Chondrocyte (in vitro differentiated cells): ENCODE results near the gene DIPK1B. TPM values are rescaled to one million over a fixed set of nuclear protein-coding genes. Genes with fewer than 3 reads are reported as not detected.
A peak's percentile ranks its signal among the peaks of the same experiment; 100 is the strongest.
"Not testable (repeated sequence)": the region's sequence is repeated elsewhere in the genome, so short reads cannot be mapped to it uniquely, and the experiment has no call there.

Experiments
- DNase-seq: peaks from one replicate; pipeline ENCODE4 v3.0.0; 2021; ENCODE audit warnings: mixed read lengths, low spot score
- H3K27ac Mint-ChIP-seq: one replicate; pipeline ENCODE4 v1.8.0; 2021; ENCODE audit warnings: mild to moderate bottlenecking, moderate library complexity, mixed read lengths; ENCODE audit not compliant: unreplicated experiment
- H3K27me3 Mint-ChIP-seq: 2 replicates; pipeline ENCODE4 v1.8.0; 2021; ENCODE audit warnings: low read depth, mixed read lengths
- H3K36me3 Mint-ChIP-seq: 2 replicates; pipeline ENCODE4 v1.8.0; 2021; ENCODE audit warnings: low read depth, mixed read lengths
- H3K4me1 Mint-ChIP-seq: 2 replicates; pipeline ENCODE4 v1.8.0; 2021; ENCODE audit warnings: low read depth, mild to moderate bottlenecking, mixed read lengths
- H3K4me3 Mint-ChIP-seq: one replicate; pipeline ENCODE4 v1.8.0; 2021; ENCODE audit warnings: mild to moderate bottlenecking, moderate library complexity, mixed read lengths; ENCODE audit not compliant: unreplicated experiment
- H3K9me3 Mint-ChIP-seq: 2 replicates; pipeline ENCODE4 v1.8.0; 2021; ENCODE audit warnings: low read depth, mixed read lengths
- total RNA-seq: library from RNA; stranded (reverse); gene quantifications from 3 replicates; pipeline ENCODE4 v1.2.1, GENCODE V29; 2021
- TF ChIP-seq, protein P1 (sequence below): fragments of 200-600 bp; sonication (generic); IDR thresholded peaks from 2 replicates; pipeline ENCODE4 v1.5.0; 2021; ENCODE audit warnings: antibody characterized with exemption, mild to moderate bottlenecking, moderate library complexity

DIPK1B gene
- total RNA-seq, 1 donor from 2014 or later = 9.2 TPM

DNA sequence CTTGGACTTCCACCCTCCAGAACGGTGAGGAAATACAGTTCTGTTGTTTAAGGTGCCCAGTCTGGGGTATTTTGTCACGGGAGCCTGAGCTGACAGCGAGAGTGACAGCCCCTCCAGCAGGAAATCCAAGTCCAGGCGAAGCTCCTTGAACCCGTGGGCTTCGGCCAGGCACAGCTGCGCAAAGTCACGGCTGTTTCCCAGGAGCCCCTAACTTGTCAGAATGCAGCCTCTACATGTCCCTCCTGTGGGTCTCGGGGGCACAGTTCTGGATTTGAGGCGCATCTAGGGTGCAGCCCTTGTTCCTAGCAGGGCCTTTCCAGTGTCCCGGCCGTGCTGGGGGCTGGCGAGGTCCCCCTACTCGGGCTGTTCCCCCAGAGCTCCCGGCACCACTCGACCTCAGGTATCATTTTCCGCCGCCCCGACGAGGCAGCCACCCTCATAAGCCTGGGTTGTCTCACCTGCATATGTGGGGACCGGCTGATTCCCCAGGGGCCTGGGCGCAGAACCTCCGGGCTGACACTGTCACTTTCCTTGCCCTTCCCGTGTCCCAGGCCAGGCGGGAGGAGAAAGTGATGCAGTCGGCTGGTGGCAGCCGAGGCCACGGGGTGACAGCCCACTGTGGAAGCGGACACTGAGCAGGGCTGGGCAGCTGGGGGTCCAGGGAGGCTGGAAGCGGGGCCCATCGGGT, 41.1 kb downstream of the DIPK1B start:
- DNase-seq = peak; percentile 70
- no peaks in the 10 kb centered on the region for H3K36me3 Mint-ChIP-seq
- peaks cover 13% of the 10 kb centered on the region for H3K27me3 Mint-ChIP-seq
- H3K4me1 Mint-ChIP-seq = no peaks in the 10 kb centered on the region
- TF ChIP-seq, protein P1, sequence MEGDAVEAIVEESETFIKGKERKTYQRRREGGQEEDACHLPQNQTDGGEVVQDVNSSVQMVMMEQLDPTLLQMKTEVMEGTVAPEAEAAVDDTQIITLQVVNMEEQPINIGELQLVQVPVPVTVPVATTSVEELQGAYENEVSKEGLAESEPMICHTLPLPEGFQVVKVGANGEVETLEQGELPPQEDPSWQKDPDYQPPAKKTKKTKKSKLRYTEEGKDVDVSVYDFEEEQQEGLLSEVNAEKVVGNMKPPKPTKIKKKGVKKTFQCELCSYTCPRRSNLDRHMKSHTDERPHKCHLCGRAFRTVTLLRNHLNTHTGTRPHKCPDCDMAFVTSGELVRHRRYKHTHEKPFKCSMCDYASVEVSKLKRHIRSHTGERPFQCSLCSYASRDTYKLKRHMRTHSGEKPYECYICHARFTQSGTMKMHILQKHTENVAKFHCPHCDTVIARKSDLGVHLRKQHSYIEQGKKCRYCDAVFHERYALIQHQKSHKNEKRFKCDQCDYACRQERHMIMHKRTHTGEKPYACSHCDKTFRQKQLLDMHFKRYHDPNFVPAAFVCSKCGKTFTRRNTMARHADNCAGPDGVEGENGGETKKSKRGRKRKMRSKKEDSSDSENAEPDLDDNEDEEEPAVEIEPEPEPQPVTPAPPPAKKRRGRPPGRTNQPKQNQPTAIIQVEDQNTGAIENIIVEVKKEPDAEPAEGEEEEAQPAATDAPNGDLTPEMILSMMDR = no peak
- no peak overlapping the region for H3K27ac Mint-ChIP-seq
- H3K4me3 Mint-ChIP-seq = no peak overlapping the region
- peaks cover 21% of the 10 kb centered on the region for H3K9me3 Mint-ChIP-seq

DNA sequence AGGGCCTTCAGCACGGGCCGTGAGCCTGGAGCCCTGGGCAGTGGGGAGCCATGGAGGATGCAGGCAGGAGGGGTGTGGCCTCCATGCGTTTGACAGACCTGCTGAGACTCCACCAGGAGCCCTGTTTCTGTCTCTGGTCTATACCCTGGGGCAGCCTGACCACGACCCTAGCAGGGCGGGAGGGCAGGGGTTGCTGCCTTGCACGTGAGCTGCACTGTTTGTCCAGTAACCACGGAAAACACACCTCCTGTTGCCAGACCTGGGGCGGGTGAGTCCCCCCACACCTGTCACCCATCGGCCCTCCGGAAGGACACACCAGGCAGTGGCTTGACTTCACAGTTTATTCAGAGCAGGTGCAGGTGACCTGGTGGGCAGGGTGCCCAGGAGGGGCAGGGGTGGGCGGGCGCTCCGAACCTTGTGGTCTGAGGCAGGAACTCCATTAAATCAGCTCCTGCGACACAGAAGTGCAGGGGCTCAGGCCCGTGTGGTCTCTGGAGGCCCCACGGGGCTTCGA, 41.7 kb downstream of the DIPK1B start:
- Mint-ChIP-seq H3K9me3 (peaks cover 21% of the 10 kb centered on the region), H3K27ac (no peak overlapping the region), H3K4me3 (no peak overlapping the region), H3K4me1 (no peaks in the 10 kb centered on the region), H3K27me3 (peaks cover 13% of the 10 kb centered on the region), H3K36me3 (no peaks in the 10 kb centered on the region)
- TF ChIP-seq, protein P1 = no peak
- no peak for DNase-seq

DNA sequence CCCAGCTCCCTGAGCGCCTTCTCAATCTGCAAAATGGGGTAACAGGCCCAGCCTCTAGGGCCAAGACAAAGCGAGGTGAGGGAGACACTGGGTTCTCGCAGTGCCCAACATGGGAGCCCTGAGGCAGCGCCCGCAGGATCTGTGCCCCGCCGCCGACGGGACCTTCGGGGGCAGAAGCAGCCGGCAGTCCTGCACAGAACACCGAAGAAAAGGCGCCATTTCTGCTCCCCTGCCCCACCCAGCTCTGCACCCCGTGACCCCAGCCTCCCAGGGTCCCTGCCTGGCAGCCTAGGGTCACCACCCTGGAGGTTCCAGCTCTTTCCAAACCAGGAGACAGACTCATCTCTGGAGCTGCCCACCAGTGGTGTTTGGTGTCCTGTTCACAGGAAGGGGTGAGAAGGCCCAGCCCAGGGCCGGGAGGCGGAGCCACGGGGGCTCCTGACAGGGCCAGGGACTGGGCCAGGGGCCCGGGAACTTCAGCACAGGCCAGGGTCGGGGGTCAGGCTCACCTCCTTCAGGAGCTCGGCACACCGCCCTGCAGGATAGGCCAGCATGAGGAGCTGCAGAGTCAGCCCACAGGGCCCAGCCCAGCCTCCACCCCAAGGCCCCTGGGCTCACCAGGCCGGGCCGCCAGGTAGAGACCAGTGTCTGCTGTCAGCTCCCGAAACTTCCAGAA, 42.4 kb downstream of the DIPK1B start:
- TF ChIP-seq, protein P1 = no peak
- H3K4me3 Mint-ChIP-seq = no peak overlapping the region
- no peaks in the 10 kb centered on the region for H3K4me1 Mint-ChIP-seq
- H3K27ac Mint-ChIP-seq = no peak overlapping the region
- no peaks in the 10 kb centered on the region for H3K36me3 Mint-ChIP-seq
- DNase-seq = peak; percentile 93
- H3K9me3 Mint-ChIP-seq = peaks cover 21% of the 10 kb centered on the region
- peaks cover 13% of the 10 kb centered on the region for H3K27me3 Mint-ChIP-seq

DNA sequence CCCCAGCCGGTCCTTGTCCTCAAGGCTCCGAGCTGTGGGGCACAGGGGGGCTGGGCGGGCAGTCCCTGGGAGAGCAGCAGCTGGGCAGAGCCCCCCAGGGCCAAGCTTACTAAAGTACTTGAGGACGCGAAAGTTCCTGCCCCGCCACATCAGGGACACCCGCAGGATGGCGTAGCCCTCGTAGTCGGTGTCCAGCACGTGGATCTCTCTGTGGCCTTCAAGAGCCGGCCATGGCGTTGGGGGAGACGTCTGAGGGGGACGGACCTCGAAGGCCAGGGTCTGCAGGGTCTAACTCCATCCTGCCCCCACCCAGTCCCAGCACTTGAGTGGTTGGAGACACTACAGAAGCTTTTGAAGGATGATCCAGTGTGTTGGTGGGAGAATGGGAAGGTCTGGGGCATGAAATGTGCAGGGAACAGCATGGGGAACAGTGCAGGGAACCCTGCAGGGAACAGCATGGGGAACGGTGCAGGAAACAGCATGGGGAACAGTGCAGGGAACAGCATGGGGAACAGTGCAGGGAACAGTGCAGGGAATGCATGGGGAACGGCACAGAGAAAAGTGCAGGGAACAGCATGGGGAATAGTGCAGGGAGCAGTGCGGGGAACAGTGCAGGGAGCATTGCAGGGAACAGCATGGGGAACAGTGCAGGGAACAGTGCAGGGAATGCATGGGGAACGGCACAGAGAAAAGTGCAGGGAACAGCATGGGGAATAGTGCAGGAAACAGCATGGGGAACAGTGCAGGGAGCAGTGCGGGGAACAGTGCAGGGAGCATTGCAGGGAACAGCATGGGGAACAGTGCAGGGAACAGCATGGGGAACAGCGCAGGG, 43.1 kb downstream of the DIPK1B start:
- H3K9me3 Mint-ChIP-seq = peaks cover 21% of the 10 kb centered on the region
- H3K4me1 Mint-ChIP-seq, H3K4me3 Mint-ChIP-seq, DNase-seq, H3K27ac Mint-ChIP-seq, H3K36me3 Mint-ChIP-seq: not testable (repeated sequence)
- H3K27me3 Mint-ChIP-seq = peaks cover 13% of the 10 kb centered on the region

DNA sequence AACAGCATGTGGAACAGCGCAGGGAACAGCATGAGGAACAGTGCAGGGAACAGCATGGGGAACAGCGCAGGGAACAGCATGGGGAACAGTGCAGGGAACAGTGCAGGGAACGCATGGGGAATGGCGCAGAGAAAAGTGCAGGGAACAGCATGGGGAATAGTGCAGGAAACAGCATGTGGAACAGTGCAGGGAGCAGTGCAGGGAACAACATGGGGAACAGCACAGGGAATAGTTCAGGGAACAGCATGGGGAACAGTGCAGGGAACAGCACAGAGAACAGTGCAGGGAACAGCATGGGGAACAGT, 43.7 kb downstream of the DIPK1B start:
- no peak for DNase-seq
- TF ChIP-seq, protein P1 = no peak
- peaks cover 21% of the 10 kb centered on the region for H3K9me3 Mint-ChIP-seq
- H3K27ac Mint-ChIP-seq = no peak overlapping the region
- peaks cover 10% of the 10 kb centered on the region for H3K27me3 Mint-ChIP-seq
- H3K4me3 Mint-ChIP-seq = no peak overlapping the region
- H3K4me1 Mint-ChIP-seq = peaks cover 3% of the 10 kb centered on the region
- no peaks in the 10 kb centered on the region for H3K36me3 Mint-ChIP-seq
